HT1080 (cell line): ENCODE results near the gene KCNMB4. TPM values are rescaled to one million over a fixed set of nuclear protein-coding genes. Genes with fewer than 3 reads are reported as not detected.

Source experiments
- DNase-seq: peaks from one replicate; pipeline ENCODE4 v3.0.0-alpha.2; 2015; ENCODE audit warnings: low read depth
- polyA plus RNA-seq, 2 experiments: library from polyadenylated mRNA; depleted of rRNA; stranded (reverse); fragments of >200 nt; gene quantifications; 2 replicates each; pipeline ENCODE4 v1.2.3, GENCODE V29; 2015
- total RNA-seq: library from RNA; depleted of rRNA; stranded (reverse); fragments of >200 nt; shearing (Covaris generic); gene quantifications from 2 replicates; pipeline ENCODE4 v1.2.3, GENCODE V29; 2014; rRNA removed

The KCNMB4 gene
- 1.6 TPM in 2 replicates for total RNA-seq
- polyA plus RNA-seq (2015; cell fraction: cytosol; rRNA removed): 0.97 and 1.1 TPM in 2 replicates
- 0.54 and 0.67 TPM in 2 replicates for polyA plus RNA-seq (2015; cell fraction: nucleus; rRNA removed)

- peak; percentile 68 for DNase-seq
These were observed at the start of gene KCNMB4 for GRCh38 chr12:70365648-70366518. TSS of gene KCNMB4 (plus strand) at chr12:70366290. CDS start at chr12:70366735, 445 bp downstream.

DNA sequence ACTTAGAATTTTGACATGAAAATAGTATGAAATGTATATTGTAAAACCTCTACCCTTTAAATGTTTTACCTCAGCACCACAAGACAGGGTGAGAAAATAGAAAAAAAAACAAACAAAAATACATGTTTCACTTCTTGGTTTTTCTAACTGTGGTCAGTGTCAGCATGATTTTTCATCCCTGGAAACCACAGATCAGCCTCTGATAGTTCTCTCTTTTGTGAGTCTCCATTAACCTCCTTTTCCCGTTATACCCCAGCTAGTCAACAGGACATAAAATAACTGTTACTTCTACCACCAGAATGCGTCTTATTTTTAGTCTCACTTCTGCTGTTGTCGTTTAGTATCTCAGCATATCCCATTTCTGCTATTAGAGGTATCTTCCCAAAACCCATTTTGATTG is 48.3 kb upstream of the KCNMB4 start:
- no peak for DNase-seq

DNA sequence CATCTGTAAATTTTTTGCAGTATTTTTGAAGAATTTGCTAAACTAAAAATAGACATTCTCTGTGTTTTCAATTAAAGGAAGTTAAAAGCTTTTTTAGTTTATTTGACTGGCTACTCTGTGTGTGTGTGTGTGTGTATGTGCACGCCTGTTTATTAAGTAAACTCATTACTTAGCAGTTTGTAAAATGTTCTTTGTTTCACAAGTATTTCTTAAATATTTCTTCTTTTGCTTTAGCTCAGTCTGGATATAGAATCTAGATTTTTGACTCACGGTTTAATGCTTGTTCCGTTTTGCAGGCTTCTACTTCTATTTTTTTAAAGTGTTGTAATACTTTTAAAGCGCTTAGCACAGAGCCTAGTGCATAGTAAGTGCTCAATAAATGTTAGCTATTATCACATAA is 46.5 kb upstream of the KCNMB4 start:
- no peak for DNase-seq

GRCh38 chr12:70321191-70321590 is 44.9 kb upstream of the KCNMB4 start:
- DNase-seq: no peak

DNA sequence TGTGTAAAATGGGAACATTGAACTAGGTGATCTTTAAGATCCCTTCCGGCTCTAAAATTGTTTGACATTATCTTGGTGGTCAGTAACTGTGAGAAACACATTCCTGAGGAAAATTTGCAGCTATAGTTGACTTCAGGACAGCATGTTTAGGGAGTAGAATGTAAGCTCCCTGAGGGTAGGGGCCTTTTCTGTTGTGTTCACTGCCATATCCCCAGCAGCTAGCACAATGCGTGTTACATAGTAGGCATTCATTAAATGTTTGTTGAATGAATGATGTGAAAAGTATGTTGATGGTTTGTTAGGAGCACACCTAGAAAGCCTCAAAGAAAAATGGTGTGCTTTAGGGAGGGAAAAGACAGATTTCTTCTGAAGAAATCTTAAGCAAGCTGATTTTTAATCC is 38.5 kb upstream of the KCNMB4 start:
- no peak for DNase-seq

DNA sequence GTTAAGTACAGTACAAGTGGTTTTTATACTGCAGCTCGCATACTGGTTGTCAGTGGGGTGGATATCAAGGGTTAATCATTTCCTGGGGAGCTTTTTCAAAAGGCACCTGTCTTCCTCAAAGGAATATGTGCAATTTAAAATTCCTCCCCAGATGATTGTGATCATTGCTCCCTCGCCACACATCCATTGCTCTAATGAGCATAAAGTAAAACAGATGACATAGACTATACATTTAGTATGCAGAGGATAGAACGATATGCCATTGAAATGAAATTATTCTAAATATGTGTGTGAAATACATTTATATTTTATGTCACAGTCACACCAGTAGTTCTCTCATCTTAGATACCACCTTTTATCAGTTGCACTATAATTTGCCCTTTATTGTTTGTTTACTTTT is 36.4 kb upstream of the KCNMB4 start:
- no peak for DNase-seq

DNA sequence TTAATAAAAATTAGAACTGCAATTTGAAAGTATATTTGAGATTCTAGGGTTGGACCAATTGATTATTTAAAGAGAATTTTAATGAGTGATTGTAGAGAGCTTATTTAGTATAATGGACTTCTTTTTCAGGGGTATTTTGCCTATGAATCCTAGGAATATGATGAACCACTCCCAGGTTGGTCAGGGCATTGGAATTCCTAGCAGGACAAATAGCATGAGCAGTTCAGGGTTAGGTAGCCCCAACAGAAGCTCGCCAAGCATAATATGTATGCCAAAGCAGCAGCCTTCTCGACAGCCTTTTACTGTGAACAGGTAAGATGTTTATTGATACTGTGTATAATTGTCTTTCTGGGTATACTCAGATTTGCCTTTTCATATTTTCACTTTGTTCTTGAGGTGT is 35.9 kb upstream of the KCNMB4 start:
- peak; percentile 6 for DNase-seq

DNA sequence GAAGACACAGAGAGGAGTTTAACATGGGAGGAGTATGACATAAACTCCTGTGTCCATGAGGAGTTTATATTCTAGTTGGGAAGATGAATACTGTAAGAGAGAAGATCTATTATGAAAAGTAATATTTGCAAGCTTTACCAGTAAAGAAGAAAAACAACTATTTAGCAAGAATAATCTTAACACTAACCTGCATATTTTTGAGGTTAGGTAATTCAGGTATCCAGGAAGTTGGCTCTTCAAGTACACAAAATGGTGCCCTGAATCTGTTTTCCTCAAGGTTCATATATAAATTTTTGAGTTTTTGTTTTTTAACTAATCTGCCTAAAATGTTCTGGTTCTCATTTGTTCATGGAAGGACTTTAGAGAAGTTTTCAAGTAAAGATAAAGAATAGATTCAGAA is 33.9 kb upstream of the KCNMB4 start:
- DNase-seq: no peak

- no peak for DNase-seq
These were observed 31.3 kb upstream of the KCNMB4 start for GRCh38 chr12:70334742-70335141.

- no peak for DNase-seq
These were observed 27.6 kb upstream of the KCNMB4 start for GRCh38 chr12:70338531-70338930.

- DNase-seq: no peak
These were observed 15.0 kb upstream of the KCNMB4 start for GRCh38 chr12:70351076-70351475.

- DNase-seq: no peak
These were observed 12.1 kb upstream of the KCNMB4 start for GRCh38 chr12:70353780-70354660.

DNA sequence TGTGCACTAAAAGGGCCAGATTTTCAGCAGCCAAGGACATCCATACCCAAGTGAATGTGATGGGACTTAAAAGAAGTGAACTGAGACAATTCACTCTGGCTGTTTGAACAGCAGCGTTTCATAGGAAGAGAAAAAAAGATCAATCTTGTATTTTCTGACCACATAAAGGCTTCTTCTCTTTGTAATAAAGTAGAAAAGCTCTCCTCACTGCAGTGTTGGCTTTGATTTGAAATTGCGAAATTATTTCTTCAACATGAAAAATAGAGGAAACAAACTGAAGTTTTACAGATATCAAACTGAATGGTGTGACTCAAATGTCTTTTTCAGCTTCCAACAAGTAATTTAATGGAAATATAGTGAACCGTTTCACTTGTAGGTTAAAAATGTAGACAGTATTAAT is 11.3 kb upstream of the KCNMB4 start:
- DNase-seq: no peak

- no peak for DNase-seq
These were observed 10.1 kb upstream of the KCNMB4 start for GRCh38 chr12:70355972-70356371.

- DNase-seq: no peak
These were observed 6.5 kb upstream of the KCNMB4 start for GRCh38 chr12:70359458-70360197.

DNA sequence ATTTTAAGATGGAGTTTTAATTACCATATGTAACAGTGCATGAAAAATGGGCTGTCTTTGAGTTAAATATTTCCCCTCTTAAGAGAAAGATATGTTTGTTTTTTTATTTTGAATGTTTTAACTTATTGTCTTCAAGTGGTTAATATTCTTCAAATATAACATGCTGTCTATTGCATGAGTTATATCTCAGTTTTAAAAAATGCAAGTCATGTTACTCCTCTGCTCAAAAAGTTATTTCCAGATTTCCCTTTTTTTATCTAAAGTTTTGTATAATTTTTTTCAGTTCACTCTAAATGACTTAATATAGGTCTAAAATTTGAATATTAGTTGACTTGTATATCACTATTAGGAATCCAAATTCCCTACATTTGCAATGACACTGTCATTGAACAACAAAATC is 5.9 kb upstream of the KCNMB4 start:
- DNase-seq: no peak

DNA sequence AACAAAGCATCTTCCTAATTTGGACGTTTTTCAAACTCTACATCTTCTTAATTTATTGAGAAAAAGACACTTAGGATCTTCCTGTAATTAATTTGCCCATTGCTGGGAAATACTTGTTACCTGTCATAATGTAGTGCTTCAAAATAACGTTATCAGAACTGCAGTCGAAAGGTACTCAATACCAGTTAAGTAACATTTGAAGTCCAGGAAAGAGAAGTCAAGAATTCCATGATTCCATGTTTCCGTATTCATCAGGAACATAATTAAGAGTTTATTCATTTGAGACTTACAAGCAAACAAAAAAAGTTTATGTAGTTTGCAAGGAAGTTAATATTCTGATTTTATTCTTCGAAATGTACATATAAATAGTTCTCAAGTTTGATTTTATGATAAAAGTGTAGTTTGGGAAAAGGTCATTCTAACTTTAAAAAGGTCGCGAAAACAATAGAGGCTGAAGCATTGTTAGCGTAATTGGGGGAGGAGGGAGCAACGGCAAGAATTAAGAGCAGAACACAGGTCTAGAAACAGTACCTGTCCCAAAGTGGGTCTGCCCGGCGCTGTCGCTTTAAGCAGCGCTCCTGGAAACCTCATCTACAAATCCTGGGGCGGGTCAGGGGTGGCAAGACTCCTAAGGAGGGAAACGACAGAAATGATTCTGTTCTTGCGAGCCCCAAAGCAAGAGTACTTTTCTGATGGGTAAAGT is 1.2 kb upstream of the KCNMB4 start:
- no peak for DNase-seq

DNA sequence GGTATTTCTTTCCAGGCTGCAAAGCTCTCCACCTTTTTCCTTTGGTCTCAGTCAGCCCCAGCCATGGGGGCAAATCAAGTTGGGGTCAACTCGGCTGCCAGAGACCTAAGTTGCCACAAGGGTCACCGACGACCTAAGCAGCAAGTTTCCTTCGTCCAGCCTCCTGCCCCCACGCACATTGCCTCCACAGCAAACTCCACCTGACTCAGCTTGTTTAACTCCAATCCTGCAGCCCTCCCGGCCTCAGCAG is 767 bp upstream of the KCNMB4 start:
- no peak for DNase-seq

DNA sequence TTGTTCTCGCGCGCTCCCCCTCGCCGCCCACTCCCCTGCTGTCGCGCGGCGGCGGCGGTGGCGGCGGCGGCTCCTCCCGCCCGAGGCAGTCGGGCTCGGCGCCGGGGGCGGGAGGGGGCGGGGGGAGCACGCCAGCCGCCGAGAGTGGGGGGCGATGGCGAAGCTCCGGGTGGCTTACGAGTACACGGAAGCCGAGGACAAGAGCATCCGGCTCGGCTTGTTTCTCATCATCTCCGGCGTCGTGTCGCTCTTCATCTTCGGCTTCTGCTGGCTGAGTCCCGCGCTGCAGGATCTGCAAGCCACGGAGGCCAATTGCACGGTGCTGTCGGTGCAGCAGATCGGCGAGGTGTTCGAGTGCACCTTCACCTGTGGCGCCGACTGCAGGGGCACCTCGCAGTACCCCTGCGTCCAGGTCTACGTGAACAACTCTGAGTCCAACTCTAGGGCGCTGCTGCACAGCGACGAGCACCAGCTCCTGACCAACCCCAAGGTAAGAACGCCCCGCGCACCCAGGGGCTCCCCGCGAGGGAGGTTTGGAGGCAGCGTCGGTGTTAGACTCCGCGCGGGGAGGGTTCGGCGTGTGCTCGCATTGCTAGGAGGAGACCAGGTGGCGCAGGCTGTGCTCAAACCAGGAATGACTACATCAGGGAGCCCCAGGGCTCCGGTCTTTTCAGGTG is 629 bp downstream of the KCNMB4 start:
- DNase-seq: peak; percentile 26
